ENCODE data around the gene SYNE3.

The SYNE3 gene

GRCh38 chr14:95527387-95528002 is 11.0 kb upstream of the SYNE3 start:
- no peaks in the 10 kb centered on the region for H3K9me2 ChIP-seq (ENCODE audit: low read depth, low read length)
- no peaks in the 10 kb centered on the region for H3F3A ChIP-seq (ENCODE audit: insufficient read depth, low read length)
- peaks cover 20% of the 10 kb centered on the region for H3K36me3 ChIP-seq (ENCODE audit: insufficient read depth, low read length)
- peaks cover 27% of the 10 kb centered on the region for H3K4me1 ChIP-seq (ENCODE audit: insufficient read depth, low read length, severe bottlenecking)
- no peak overlapping the region for H3K9ac ChIP-seq (ENCODE audit: low read length)
- no peak overlapping the region for H3K4me2 ChIP-seq (ENCODE audit: low read length)
- no peak overlapping the region for H2AFZ ChIP-seq (ENCODE audit: low read length)
- H3K27ac ChIP-seq (ENCODE audit: low read depth, low read length, poor library complexity, severe bottlenecking) = no peak overlapping the region
- H3K9me3 ChIP-seq (ENCODE audit: low read length) = no peaks in the 10 kb centered on the region
- TF ChIP-seq, protein P1, sequence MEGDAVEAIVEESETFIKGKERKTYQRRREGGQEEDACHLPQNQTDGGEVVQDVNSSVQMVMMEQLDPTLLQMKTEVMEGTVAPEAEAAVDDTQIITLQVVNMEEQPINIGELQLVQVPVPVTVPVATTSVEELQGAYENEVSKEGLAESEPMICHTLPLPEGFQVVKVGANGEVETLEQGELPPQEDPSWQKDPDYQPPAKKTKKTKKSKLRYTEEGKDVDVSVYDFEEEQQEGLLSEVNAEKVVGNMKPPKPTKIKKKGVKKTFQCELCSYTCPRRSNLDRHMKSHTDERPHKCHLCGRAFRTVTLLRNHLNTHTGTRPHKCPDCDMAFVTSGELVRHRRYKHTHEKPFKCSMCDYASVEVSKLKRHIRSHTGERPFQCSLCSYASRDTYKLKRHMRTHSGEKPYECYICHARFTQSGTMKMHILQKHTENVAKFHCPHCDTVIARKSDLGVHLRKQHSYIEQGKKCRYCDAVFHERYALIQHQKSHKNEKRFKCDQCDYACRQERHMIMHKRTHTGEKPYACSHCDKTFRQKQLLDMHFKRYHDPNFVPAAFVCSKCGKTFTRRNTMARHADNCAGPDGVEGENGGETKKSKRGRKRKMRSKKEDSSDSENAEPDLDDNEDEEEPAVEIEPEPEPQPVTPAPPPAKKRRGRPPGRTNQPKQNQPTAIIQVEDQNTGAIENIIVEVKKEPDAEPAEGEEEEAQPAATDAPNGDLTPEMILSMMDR (IDR thresholded peaks at IDR 0.05; ENCODE audit: low read length) = peak; percentile 92
- TF ChIP-seq EZH2 (IDR thresholded peaks at IDR 0.05; ENCODE audit: borderline replicate concordance, low read length) = no peak
- no peaks in the 10 kb centered on the region for H3K27me3 ChIP-seq (ENCODE audit: insufficient read depth, low read length)
- H3K79me2 ChIP-seq (ENCODE audit: insufficient read depth, low read length) = peaks cover 17% of the 10 kb centered on the region
- H4K20me1 ChIP-seq (ENCODE audit: insufficient read depth, low read length) = no peaks in the 10 kb centered on the region
- H3K4me3 ChIP-seq (ENCODE audit: low read depth, low read length, poor library complexity, severe bottlenecking) = no peak overlapping the region

DNA sequence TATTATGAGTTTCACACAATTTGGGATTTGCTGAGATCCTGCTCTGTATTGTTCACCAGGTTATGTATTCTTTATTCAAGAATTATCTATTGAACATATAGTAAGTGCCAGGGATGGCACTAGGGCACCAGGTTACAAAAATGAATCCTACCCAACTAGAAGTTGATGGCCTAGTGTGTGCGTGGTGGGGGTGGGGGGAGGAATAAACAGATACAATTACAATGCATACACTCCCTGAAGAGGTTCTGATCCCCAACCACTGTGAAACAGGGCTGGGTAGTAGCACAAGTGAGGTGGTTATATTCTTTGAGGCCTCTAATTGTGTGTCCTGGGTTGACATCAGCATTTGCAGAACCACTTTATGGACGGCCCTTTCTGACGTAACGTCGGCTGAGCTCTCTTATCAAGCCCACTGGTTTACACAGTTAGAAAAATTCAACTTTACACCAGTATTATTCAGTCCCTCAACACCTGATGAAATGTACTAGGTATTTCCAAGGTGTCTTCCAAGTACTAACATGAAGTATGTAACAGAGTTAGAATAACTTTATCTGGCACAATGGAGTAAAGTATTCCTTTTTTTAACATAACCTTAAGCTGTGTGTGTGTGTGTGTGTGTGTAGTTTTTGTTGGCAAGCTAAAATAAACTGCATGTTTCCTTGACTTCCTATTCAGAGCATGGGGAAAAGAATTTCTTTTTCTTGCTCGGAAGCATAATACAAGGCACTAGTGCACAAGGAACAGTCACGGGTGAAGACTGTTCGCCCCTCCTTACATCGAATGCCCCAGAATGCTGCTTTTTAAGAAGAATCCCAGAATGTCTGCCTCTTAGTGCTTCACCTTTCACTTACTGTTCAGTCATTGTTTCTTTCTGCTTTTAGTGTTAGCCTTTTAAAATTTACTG is 10.3 kb upstream of the SYNE3 start:
- H3K9me3 ChIP-seq (ENCODE audit: low read length) = no peaks in the 10 kb centered on the region
- peaks cover 10% of the 10 kb centered on the region for H3K79me2 ChIP-seq (ENCODE audit: insufficient read depth, low read length)
- H2AFZ ChIP-seq (ENCODE audit: low read length) = no peak overlapping the region
- peaks cover 13% of the 10 kb centered on the region for H3K36me3 ChIP-seq (ENCODE audit: insufficient read depth, low read length)
- H3K9me2 ChIP-seq (ENCODE audit: low read depth, low read length) = no peaks in the 10 kb centered on the region
- no peak overlapping the region for H3K27ac ChIP-seq (ENCODE audit: low read depth, low read length, poor library complexity, severe bottlenecking)
- no peaks in the 10 kb centered on the region for H3K27me3 ChIP-seq (ENCODE audit: insufficient read depth, low read length)
- no peaks in the 10 kb centered on the region for H3F3A ChIP-seq (ENCODE audit: insufficient read depth, low read length)
- no peak overlapping the region for H3K4me3 ChIP-seq (ENCODE audit: low read depth, low read length, poor library complexity, severe bottlenecking)
- H3K9ac ChIP-seq (ENCODE audit: low read length) = no peak overlapping the region
- TF ChIP-seq, protein P1 (IDR thresholded peaks at IDR 0.05; ENCODE audit: low read length) = no peak
- TF ChIP-seq EZH2 (IDR thresholded peaks at IDR 0.05; ENCODE audit: borderline replicate concordance, low read length) = no peak
- H3K4me1 ChIP-seq (ENCODE audit: insufficient read depth, low read length, severe bottlenecking) = peaks cover 19% of the 10 kb centered on the region
- H4K20me1 ChIP-seq (ENCODE audit: insufficient read depth, low read length) = no peaks in the 10 kb centered on the region
- H3K4me2 ChIP-seq (ENCODE audit: low read length) = no peak overlapping the region

DNA sequence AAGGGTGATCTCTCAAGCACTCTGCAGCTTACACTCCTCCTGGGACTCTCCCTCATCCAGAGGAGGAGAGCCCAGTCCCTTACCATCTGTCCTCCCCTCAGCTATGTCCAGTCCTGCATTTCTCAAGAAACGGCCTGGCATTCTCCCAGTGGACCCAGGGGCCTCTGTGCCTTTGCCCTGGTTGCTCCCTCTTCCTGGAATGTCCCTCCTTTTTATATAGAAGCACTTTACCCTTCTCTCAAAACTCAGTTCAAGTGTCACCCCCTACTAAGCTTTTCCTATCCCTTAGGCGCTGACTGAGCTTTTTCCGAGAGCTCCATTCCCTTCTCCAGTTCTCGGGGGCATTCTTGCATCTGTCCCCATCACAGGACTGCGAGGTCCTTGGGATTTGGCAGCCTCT is 9.5 kb upstream of the SYNE3 start:
- no peaks in the 10 kb centered on the region for H4K20me1 ChIP-seq (ENCODE audit: insufficient read depth, low read length)
- TF ChIP-seq, protein P1 (IDR thresholded peaks at IDR 0.05; ENCODE audit: low read length) = no peak
- TF ChIP-seq EZH2 (IDR thresholded peaks at IDR 0.05; ENCODE audit: borderline replicate concordance, low read length) = no peak

More for the DNA sequence above, 9.5 kb upstream of the SYNE3 start:
- peaks cover 2% of the 10 kb centered on the region; the same call in 1 of the 2 replicates for H3K79me2 ChIP-seq (ENCODE audit: insufficient read depth, low read length)
- peaks cover 8% of the 10 kb centered on the region; the same call in 1 of the 2 replicates for H3K36me3 ChIP-seq (ENCODE audit: insufficient read depth, low read length)
- no peak overlapping the region for H3K4me2 ChIP-seq (ENCODE audit: low read length)
- no peaks in the 10 kb centered on the region for H3K27me3 ChIP-seq (ENCODE audit: insufficient read depth, low read length)
- no peak overlapping the region for H3K4me3 ChIP-seq (ENCODE audit: low read depth, low read length, poor library complexity, severe bottlenecking)
- no peak overlapping the region for H3K9ac ChIP-seq (ENCODE audit: low read length)
- no peaks in the 10 kb centered on the region for H3K9me2 ChIP-seq (ENCODE audit: low read depth, low read length)
- peaks cover 12% of the 10 kb centered on the region for H3K4me1 ChIP-seq (ENCODE audit: insufficient read depth, low read length, severe bottlenecking)
- H3F3A ChIP-seq (ENCODE audit: insufficient read depth, low read length) = no peaks in the 10 kb centered on the region
- no peak overlapping the region for H2AFZ ChIP-seq (ENCODE audit: low read length)
- no peak overlapping the region for H3K27ac ChIP-seq (ENCODE audit: low read depth, low read length, poor library complexity, severe bottlenecking)
- no peaks in the 10 kb centered on the region for H3K9me3 ChIP-seq (ENCODE audit: low read length)

Data from OCI-LY1 (cell line).